NCI-H510A (cell line): ENCODE results near the gene CLECL1.
"Not testable (repeated sequence)": the region's sequence is repeated elsewhere in the genome, so short reads cannot be mapped to it uniquely, and the experiment has no call there.

Source experiments
- DNase-seq: peaks from one replicate; lab custom pipeline; 2025; lab: John Stamatoyannopoulos, UW

Gene CLECL1

GRCh38 chr12:9719790-9720189 lies 13.1 kb downstream of the CLECL1 start:
- DNase-seq: no peak

- DNase-seq: no peak
Measured at GRCh38 chr12:9718968-9719367, 13.9 kb downstream of the CLECL1 start.

GRCh38 chr12:9717070-9717925 lies 15.6 kb downstream of the CLECL1 start:
- DNase-seq: no peak

- not testable (repeated sequence) for DNase-seq
Measured at GRCh38 chr12:9713032-9713558, 19.8 kb downstream of the CLECL1 start.

GRCh38 chr12:9711664-9712063 lies 21.2 kb downstream of the CLECL1 start:
- DNase-seq: no peak

GRCh38 chr12:9710584-9711375 lies 22.1 kb downstream of the CLECL1 start:
- no peak for DNase-seq

GRCh38 chr12:9708853-9709252 lies 24.0 kb downstream of the CLECL1 start:
- no peak for DNase-seq

- DNase-seq: no peak
Measured at GRCh38 chr12:9707864-9708808, 24.8 kb downstream of the CLECL1 start.

- DNase-seq: no peak
Measured at GRCh38 chr12:9707356-9707755, 25.5 kb downstream of the CLECL1 start.

- DNase-seq: no peak
Measured at GRCh38 chr12:9706086-9706685, 26.7 kb downstream of the CLECL1 start.

- DNase-seq: not testable (repeated sequence)
Measured at GRCh38 chr12:9704561-9704960, 28.3 kb downstream of the CLECL1 start.

GRCh38 chr12:9702255-9702654 lies 30.6 kb downstream of the CLECL1 start:
- DNase-seq: no peak

GRCh38 chr12:9701380-9702154 lies 31.3 kb downstream of the CLECL1 start:
- no peak for DNase-seq

- DNase-seq: no peak
Measured at GRCh38 chr12:9700606-9700956, 32.3 kb downstream of the CLECL1 start.

GRCh38 chr12:9699898-9700605 lies 32.8 kb downstream of the CLECL1 start:
- no peak for DNase-seq

GRCh38 chr12:9699269-9699897 lies 33.5 kb downstream of the CLECL1 start:
- DNase-seq: no peak

GRCh38 chr12:9698681-9699080 lies 34.2 kb downstream of the CLECL1 start:
- no peak for DNase-seq

- no peak for DNase-seq
Measured at GRCh38 chr12:9697619-9698018, 35.3 kb downstream of the CLECL1 start.

GRCh38 chr12:9695661-9696060 lies 37.2 kb downstream of the CLECL1 start:
- not testable (repeated sequence) for DNase-seq
